ENCODE measurements around the gene ADM2.

- no peak for TF ChIP-seq POLR2A (IDR thresholded peaks at IDR 0.05)
- TF ChIP-seq CTCF (IDR thresholded peaks at IDR 0.05): no peak
Measured at GRCh38 chr22:50521710-50522109, 40.4 kb downstream of the ADM2 start.
